ENCODE measurements around the gene THSD4.

DNA sequence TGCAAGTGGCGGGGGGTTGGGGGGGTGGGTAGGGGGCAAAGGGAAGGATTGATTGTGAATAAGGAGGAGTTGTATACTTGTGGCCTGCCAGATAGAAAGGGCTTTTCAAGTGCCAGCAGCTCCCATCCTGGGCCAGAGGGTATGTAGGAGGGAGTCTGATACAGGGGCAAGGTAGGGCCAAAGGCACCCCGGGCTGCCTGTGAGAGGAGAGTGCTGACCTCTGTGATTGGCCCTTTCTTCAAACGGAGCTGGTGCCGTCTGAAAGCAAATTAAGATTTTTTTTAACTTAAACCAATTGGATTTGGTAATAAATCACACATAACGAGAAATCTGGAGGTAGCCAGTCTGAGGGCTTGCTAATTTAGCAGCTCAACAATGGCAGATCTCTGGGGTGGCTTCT is 229.9 kb downstream of the THSD4 start:
- no peak for TF ChIP-seq CTCF (IDR thresholded peaks at IDR 0.05; ENCODE audit: low read depth, low read length, poor library complexity, severe bottlenecking)
- TF ChIP-seq EZH2phosphoT487 (IDR thresholded peaks at IDR 0.05; ENCODE audit: borderline replicate concordance, low read length), result no peak
